ENCODE results near the gene ELAVL3.

- no peak for TF ChIP-seq POLR2A (IDR thresholded peaks at IDR 0.05)
- no peak for TF ChIP-seq CTCF (IDR thresholded peaks at IDR 0.05)
Measured at GRCh38 chr19:11452620-11453310, 28.1 kb downstream of the ELAVL3 start.
